DMS79 (cell line): ENCODE measurements around the gene CFDP1.

ENCODE experiments used
- DNase-seq: peaks from one replicate; lab custom pipeline; 2025; lab: John Stamatoyannopoulos, UW

CFDP1 gene

GRCh38 chr16:75264999-75265910, 168.0 kb downstream of the CFDP1 start:
- no peak for DNase-seq

GRCh38 chr16:75264457-75264998, 168.8 kb downstream of the CFDP1 start:
- DNase-seq = no peak

- no peak for DNase-seq
These were observed 169.3 kb downstream of the CFDP1 start for GRCh38 chr16:75263963-75264445.

GRCh38 chr16:75263291-75263962, 169.9 kb downstream of the CFDP1 start:
- DNase-seq = no peak

DNA sequence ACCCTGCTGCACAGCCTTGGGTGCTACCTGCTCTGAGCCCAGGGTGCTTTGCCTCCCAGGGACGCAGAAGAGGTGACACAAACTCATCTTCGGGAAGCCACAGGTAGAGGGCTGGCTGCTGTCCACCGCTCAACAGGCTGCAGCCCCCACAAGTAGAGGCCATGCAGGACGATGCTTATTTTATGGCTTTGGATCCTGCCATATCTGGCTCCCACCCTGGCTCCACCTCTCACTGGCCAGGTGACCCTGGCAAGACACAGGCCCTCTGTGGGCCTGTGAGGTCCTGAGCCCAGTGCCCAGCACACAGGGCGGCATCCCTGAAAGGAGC, 170.5 kb downstream of the CFDP1 start:
- no peak for DNase-seq

DNA sequence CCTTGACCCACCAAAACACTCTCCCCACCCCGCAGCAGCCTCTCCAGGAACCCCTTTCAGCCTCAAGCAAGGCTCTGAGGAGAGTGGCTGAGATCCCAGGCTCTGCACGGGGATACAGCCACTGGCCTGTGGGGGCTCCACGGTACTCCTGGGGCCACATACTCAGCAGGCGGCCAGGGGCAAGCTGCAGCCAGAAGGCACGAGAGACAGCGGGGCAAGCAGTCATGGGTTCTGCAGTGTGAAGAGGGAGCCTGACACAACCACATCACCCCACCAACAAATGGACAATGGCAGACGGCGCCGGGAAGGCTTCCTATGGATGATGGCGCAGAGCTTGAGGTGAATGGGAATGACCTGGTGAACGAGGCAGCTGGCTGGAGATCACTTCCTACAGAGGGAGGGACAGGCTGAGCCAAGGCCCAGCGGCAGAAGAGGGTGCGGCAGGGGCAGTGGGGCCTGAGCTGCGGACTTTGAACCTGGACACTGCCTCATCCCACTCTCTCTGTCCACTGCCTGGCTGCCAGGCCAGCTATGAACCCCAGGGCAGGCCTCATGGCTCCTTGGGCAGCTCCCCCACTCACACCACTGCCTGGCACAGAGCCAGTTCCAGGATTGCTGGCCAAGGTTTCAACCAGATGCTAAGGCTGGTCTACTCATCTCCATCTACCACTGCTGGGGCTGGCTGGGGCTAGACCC, 171.1 kb downstream of the CFDP1 start:
- no peak for DNase-seq

DNA sequence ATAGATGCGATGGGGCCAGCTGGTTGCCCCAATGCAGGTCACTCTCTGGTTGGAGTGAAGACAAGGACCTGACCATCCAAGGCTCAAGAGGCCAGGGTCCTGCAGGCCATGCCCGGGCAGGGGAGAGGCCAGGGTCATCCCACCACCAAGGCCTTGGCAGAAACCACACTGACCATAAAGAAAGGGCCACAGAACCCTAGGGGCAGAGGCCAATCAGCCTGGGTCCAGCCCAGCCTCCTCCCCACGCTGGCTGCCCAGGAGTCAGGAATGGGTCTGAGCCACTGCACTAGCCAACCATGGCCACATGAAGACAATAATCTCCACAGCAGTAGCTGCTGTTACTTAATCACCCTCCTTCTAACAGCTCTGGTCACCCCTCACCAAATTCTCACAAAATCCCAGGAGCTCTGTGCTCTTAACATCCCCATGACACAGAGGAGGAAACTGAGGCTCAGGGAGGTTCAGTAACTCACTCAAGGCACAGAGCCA, 171.7 kb downstream of the CFDP1 start:
- DNase-seq = no peak

DNA sequence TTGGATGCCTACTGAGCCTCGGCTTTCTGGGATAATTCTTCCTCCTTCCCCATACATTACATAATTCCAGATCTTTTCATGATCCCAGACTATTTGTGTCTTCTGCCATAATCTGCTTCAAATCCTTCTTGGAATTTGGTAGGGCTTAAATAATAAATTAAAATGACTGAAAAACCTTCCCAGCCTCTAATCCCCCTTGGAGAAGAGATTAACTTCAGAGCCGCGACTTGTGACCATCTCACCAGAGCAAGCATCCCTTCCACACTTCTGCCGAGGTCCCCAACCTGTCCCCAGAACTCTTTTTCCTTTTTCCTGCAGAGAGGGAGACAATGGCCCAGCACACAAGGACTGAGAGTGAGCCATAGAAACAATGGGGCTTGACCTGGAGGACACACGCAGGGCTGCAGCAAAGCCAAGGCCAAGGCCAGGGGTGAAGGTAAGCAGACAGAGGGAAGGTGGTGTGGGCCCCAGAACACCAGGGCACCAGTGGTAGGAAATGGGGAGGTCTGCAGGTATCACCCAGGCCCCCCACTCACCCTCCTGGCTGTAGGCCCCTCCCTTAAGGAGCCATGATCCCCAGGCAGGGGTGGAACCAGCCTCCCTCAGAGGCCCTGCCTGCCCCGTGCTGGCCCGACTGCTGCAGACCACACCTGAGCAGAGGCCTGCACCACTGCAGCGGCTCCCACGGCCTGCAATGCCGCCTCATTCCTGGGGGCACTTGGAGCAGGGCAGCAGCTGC, 172.3 kb downstream of the CFDP1 start:
- DNase-seq = no peak

GRCh38 chr16:75258807-75259141, 174.5 kb downstream of the CFDP1 start:
- no peak for DNase-seq

DNA sequence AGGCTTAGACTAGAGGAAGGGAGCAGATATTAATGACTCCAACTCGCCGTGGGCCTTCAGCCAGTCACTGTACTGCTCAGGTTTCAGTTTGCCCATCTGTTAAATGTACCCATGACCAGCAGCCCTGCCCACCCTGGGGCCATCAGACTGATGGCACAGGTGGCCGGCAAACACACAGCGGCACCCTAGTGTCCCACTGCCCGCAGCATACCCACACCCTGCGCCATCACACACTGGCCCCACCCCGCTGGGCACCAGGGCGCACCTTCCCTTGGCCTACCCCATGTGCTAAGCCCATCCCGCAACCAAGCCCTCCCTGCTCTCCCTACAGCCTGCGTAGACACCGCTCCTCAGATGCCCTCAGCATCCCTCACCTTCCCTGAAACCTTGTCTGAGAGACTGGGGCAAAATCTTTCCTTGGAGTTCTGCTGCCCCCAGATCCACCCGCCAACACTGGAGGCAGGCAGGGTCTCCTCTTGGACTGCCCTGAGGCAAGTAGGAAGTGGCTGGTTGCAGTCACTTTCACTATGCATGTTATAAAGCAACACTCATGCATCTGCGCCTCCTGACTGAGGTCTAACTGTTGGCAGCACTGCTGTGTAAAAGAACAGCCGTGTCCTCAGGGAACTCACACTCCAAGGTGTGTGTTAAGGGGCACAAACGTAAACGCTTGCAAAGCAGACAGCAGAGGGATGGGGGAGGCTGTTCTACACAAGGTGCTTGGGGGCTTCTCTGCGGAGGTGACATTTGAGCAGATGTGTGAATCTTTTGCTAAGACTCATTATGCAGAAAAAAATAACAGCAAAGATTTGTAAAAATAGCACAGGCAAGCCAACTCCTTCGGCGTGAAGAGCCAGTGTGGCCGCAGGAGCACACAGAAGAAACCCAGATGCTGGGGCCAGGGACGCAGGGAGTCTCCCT, 175.2 kb downstream of the CFDP1 start:
- DNase-seq = no peak

DNA sequence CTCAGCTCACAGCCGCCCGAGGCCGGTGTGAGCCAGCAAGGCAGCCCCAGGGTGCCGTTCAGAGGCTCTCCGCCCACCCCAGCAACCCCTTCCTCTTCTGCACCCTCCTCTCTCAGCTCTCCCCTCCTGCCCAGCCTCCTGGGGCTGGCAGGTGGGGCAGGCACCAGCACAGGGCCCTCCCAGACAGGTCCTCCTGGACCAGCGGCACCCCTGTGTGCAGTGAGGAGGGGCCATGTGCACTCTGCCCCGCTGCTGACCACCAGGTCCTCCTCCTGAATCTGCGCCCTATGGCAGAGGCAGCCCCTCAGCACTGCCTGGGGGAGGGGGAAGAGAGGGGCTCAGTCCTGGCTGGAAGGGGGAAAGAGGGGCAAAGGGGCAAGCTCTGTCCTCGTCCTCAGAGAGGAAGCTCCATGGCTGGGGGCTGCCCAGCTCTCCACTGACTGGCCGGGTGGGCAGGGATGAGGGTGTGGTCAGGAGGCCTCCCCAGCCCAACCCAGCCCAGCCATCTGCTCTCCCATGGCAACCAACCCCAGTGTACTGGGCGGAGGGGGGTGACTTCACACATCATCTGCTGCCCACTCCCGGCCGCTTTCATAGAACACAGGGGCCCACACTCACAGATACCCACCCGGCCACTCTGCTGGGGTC, 176.5 kb downstream of the CFDP1 start:
- DNase-seq = no peak

GRCh38 chr16:75256059-75256571, 177.2 kb downstream of the CFDP1 start:
- DNase-seq = no peak

DNA sequence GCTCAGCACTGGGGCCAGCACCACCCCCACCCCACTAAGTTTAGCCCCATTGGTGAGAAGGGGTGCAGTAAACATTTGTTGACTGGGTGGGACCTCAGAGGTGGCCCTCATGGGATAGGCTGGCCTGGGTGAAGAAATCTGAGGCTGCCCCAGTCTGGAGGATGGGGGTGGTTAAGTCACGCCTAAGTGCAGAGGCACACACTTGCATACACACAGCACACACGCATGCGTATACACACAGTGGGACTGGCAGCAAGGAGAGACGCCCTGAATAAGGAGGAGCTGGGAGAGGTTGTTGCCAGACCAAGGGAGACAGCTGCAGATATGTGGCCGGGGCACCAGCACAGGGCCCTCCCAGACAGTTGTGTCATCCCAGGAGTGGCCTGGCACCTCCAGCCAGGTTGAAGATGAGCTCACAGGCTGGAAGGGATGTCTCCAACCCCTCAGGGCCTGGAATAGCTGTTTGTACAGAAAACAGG, 178.9 kb downstream of the CFDP1 start:
- DNase-seq = no peak

DNA sequence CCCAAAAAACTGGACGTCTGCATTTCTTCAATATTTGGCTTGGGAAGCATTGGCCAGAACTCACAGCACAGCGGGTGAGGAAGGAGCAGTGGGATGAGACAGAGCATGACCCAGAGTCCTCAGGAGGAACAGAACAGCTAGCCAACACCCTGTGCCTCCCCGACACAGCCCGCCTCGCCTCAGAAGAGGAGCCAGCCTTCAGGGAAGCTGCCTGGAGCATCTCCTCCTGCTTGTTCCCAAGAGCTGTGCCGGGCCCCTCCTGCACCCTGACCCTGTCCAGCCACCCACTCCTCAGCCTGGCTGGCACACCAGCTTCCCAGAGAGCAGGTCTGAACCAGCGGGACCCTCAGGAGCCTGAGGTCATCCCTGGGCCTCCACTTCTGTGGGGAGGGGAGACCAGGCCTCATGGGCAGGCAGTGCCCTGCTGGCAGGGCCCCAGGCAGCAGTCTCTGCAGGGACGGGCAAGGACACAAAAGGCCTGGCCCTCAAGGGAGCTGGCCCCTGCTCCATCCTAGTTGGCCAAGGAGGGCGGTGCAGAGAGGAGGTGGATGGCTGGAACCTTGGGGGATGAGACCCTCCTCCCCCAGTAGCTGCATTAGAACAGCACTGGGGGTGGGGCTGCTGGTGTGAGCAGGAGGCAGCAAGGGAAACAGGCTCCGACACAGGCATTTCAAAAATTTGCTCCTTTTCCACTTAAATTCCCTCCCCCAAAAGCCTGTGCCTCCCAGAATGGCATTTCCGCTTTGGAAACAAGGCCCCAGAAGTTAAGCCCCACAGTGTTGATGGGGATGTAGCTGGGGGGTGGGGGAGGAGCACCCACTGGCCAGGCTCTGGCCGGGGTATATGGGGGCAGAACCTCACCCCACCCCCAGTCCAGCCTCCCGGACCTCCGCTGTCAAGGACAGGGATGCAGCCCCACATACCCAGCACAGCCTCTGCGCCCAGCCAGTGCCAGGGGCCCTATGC, 180.1 kb downstream of the CFDP1 start:
- no peak for DNase-seq

DNA sequence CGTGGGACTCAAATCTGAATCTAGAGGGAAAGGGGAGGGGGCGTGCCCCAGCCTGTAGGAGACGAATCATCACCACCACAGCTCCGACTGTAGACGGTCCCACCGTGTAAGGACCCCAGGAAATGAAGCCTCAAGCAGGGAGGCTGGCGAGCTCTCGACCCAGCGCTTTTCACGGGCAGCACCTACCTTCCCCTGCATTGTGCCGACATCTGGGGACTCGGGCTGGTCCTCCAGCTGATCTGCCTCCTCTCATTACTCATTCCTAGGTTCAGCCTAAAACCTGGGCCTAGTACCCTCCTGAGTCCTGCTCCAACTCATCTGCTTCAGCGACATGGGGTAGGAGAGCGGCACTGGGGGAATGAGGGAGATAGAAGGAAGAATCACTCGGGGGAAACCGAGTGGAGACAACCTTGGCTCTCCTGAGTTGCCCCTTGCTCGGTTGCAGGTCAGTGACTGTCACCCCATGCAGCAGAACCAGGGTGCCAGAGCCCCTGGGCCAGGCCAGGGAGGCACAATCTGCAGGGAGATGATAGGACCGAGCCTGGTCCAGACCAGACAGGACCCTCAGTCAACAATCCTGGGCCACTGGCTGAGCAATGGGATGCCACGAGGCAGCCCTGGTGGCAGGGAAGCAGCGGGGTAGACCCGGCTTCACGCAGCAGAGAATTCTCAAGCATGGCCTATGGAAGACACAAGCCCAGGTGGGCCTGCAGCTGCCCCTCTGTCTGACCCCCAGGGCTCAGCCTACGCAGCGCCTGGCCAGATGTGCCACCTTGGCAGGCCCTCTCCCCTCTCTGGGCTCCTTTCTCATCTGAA, 181.0 kb downstream of the CFDP1 start:
- DNase-seq = no peak

GRCh38 chr16:75251280-75252048, 181.8 kb downstream of the CFDP1 start, which contains the start of gene BCAR1:
Gene BCAR1, minus strand, starts transcription at chr16:75251624. Its CDS starts 142 bp downstream, at chr16:75251482.
- DNase-seq = no peak

DNA sequence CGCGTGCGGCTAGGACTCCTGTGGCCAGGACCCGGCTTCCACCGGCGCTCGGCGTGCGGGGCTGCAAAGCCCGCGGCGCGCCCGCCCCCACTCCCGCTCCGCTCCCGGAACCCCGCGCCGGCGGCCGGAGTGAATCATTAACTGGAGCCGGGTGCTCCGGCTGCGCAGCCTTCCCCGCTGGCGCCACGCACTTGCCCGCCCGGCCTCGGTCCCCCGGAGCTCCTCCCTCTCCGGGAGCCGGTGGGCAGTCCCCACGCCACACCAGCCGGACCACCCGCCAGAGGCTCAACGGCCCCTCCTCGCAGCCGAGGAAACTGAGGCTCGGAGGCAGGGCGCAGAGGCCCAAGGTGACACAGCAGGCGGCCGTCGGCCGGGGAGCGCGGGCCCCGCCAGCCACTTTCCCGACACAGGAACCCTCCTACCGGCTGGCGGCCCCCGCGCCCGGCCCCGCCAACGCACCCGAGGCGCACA, 182.5 kb downstream of the CFDP1 start:
- no peak for DNase-seq
